Measurements from ENCODE around the gene CCDC33. TPM values are rescaled to one million over a fixed set of nuclear protein-coding genes. Genes with fewer than 3 reads are reported as not detected.

The CCDC33 gene
- total and polyA plus RNA-seq, 5 donors from 2014 or later: not detected

- DNase-seq (no peak), ATAC-seq (ENCODE audit: low read depth in 2 of 2) (no peak)
- Mint-ChIP-seq H3K4me3 (no peak overlapping the region), H3K9me3 (no peaks in the 10 kb centered on the region), H3K36me3 (no peaks in the 10 kb centered on the region), H3K27ac (no peak overlapping the region), H3K4me1 (peaks cover 0 to 2% (median 0%) of the 10 kb centered on the region in 4 donors), H3K27me3 (peaks cover 36% of the 10 kb centered on the region)
- H3K4me3 ChIP-seq (ENCODE audit: low read depth, low read length): no peak overlapping the region
- H3K27me3 ChIP-seq (ENCODE audit: control insufficient read depth, insufficient read depth, low read length): peaks cover 3% of the 10 kb centered on the region
- no peaks in the 10 kb centered on the region for H3K36me3 ChIP-seq (ENCODE audit: control insufficient read depth, insufficient read depth, low read length)
- H3K4me1 ChIP-seq (ENCODE audit: control insufficient read depth, insufficient read depth, low read length, poor library complexity, severe bottlenecking): no peaks in the 10 kb centered on the region
- no peaks in the 10 kb centered on the region for H3K9me3 ChIP-seq (ENCODE audit: control insufficient read depth in 2 of 2, low read length in 2 of 2)
- no peak overlapping the region for H3K27ac ChIP-seq (ENCODE audit: insufficient read depth, low read length, poor library complexity, severe bottlenecking)
Measured at GRCh38 chr15:74306781-74307217, 70.7 kb downstream of the CCDC33 start.

- Histone ChIP-seq H3K4me3 (ENCODE audit: low read depth, low read length) (no peak overlapping the region), H3K27ac (ENCODE audit: insufficient read depth, low read length, poor library complexity, severe bottlenecking) (no peak overlapping the region), H3K9me3 (ENCODE audit: control insufficient read depth in 2 of 2, low read length in 2 of 2) (no peaks in the 10 kb centered on the region), H3K27me3 (ENCODE audit: control insufficient read depth, insufficient read depth, low read length) (peaks cover 3% of the 10 kb centered on the region), H3K36me3 (ENCODE audit: control insufficient read depth, insufficient read depth, low read length) (no peaks in the 10 kb centered on the region), H3K4me1 (ENCODE audit: control insufficient read depth, insufficient read depth, low read length, poor library complexity, severe bottlenecking) (no peaks in the 10 kb centered on the region)
- Mint-ChIP-seq H3K36me3 (no peaks in the 10 kb centered on the region), H3K9me3 (no peaks in the 10 kb centered on the region), H3K27me3 (peaks cover 29% of the 10 kb centered on the region), H3K4me1 (peaks cover 0 to 3% (median 0%) of the 10 kb centered on the region in 4 donors), H3K27ac (no peak overlapping the region), H3K4me3 (no peak overlapping the region)
- DNase-seq (peak in 2 of 3 donors; percentile 22 to 49), ATAC-seq (ENCODE audit: low read depth in 2 of 2) (no peak)
Measured at GRCh38 chr15:74307827-74308811, 72.0 kb downstream of the CCDC33 start.

DNA sequence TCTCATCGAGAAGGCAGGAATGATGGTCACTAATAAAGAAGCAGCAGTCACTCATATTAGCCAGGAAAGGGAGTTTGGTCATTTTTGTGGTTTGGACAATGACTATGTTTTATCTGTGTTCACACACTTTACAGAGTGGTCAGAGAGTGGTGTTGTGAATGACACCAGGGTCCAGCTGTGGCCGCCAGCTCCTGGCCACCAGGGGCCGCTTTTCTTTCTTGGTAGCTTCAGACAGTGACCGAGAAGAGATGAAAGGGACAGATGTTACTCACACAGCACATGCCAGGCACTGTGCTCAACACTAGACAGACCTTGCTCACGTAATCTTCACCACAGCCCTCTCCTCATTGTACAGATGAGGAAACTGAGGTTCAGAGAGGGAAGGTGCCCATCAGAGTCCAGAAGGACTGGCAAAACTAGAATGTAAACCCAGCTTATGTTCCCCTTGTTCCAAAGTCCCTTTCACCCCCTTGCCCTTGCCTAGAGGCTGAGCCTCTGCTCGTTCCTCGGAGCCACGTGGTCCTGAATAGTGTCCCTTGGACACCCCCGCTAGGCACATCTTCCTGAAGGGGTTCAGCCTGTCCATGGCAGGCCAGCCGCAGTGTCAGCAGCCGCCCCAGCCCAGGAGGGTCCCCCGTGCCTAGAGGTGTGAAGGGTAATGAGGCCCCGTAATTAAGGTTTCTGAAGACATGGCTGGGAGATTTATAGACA is 75.8 kb downstream of the CCDC33 start:
- Mint-ChIP-seq H3K9me3 (no peaks in the 10 kb centered on the region), H3K4me3 (no peak overlapping the region), H3K27me3 (peaks cover 26% of the 10 kb centered on the region), H3K27ac (no peak overlapping the region), H3K4me1 (peaks cover 0 to 31% (median 11%) of the 10 kb centered on the region in 4 donors), H3K36me3 (no peaks in the 10 kb centered on the region)
- no peaks in the 10 kb centered on the region for H3K9me3 ChIP-seq (ENCODE audit: control insufficient read depth in 2 of 2, low read length in 2 of 2)
- H3K27ac ChIP-seq (ENCODE audit: insufficient read depth, low read length, poor library complexity, severe bottlenecking): no peak overlapping the region
- ATAC-seq (ENCODE audit: low read depth in 2 of 2) (no peak), DNase-seq (no peak)
- no peak overlapping the region for H3K4me3 ChIP-seq (ENCODE audit: low read depth, low read length)
- no peaks in the 10 kb centered on the region for H3K27me3 ChIP-seq (ENCODE audit: control insufficient read depth, insufficient read depth, low read length)
- peaks cover 20% of the 10 kb centered on the region for H3K4me1 ChIP-seq (ENCODE audit: control insufficient read depth, insufficient read depth, low read length, poor library complexity, severe bottlenecking)
- no peaks in the 10 kb centered on the region for H3K36me3 ChIP-seq (ENCODE audit: control insufficient read depth, insufficient read depth, low read length)

DNA sequence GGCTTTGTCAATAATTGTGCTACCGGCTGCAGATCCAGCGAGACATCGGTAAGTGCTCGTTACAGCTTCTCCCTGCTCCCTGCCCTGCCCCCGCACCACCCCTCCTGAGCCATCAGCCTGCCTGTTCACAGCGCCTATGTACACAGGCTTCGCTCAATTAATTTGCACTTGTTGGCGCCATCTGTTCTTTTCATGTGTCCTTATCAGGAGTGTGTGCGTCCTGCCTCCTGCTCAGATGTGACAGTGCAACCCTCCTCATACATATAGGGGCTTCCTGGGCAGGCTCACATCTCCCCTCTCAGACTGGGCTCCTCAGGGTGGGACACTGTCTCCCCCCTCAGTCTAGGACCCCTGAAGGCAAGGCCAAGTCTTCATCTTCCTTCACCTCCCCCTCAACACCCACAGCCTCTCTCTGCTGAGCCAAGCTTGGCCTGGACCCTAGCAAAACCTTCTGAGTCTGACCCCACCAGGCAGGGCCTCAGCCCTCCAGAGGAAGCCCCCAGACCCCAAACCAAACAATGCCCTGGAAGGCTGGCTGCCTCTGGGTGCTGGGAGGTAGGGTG is 76.4 kb downstream of the CCDC33 start:
- peaks cover 21% of the 10 kb centered on the region for H3K27me3 Mint-ChIP-seq
- no peaks in the 10 kb centered on the region for H3K36me3 Mint-ChIP-seq
- no peak for ATAC-seq (ENCODE audit: low read depth in 2 of 2)
- Histone ChIP-seq H3K4me3 (ENCODE audit: low read depth, low read length) (no peak overlapping the region), H3K27ac (ENCODE audit: insufficient read depth, low read length, poor library complexity, severe bottlenecking) (no peak overlapping the region), H3K27me3 (ENCODE audit: control insufficient read depth, insufficient read depth, low read length) (no peaks in the 10 kb centered on the region), H3K4me1 (ENCODE audit: control insufficient read depth, insufficient read depth, low read length, poor library complexity, severe bottlenecking) (peaks cover 20% of the 10 kb centered on the region), H3K36me3 (ENCODE audit: control insufficient read depth, insufficient read depth, low read length) (no peaks in the 10 kb centered on the region), H3K9me3 (ENCODE audit: control insufficient read depth in 2 of 2, low read length in 2 of 2) (no peaks in the 10 kb centered on the region)
- DNase-seq: no peak
- no peaks in the 10 kb centered on the region for H3K9me3 Mint-ChIP-seq
- peaks cover 0 to 36% (median 11%) of the 10 kb centered on the region in 4 donors for H3K4me1 Mint-ChIP-seq
- no peak overlapping the region for H3K4me3 Mint-ChIP-seq
- no peak overlapping the region for H3K27ac Mint-ChIP-seq

- H3K4me1 ChIP-seq (ENCODE audit: control insufficient read depth, insufficient read depth, low read length, poor library complexity, severe bottlenecking): peaks cover 20% of the 10 kb centered on the region
- H3K4me3 ChIP-seq (ENCODE audit: low read depth, low read length): no peak overlapping the region
- Mint-ChIP-seq H3K9me3 (no peaks in the 10 kb centered on the region), H3K27me3 (peaks cover 16% of the 10 kb centered on the region), H3K4me3 (no peak overlapping the region), H3K4me1 (peaks cover 0 to 42% (median 11%) of the 10 kb centered on the region in 4 donors), H3K27ac (peak overlapping the region; percentile 74 to 79 (median 79)), H3K36me3 (no peaks in the 10 kb centered on the region)
- H3K27me3 ChIP-seq (ENCODE audit: control insufficient read depth, insufficient read depth, low read length): no peaks in the 10 kb centered on the region
- no peak for ATAC-seq (ENCODE audit: low read depth in 2 of 2)
- H3K36me3 ChIP-seq (ENCODE audit: control insufficient read depth, insufficient read depth, low read length): no peaks in the 10 kb centered on the region
- peak overlapping the region; percentile 5 for H3K27ac ChIP-seq (ENCODE audit: insufficient read depth, low read length, poor library complexity, severe bottlenecking)
- DNase-seq: no peak
- H3K9me3 ChIP-seq (ENCODE audit: control insufficient read depth in 2 of 2, low read length in 2 of 2): no peaks in the 10 kb centered on the region
Measured at GRCh38 chr15:74313889-74314288, 77.8 kb downstream of the CCDC33 start.

GRCh38 chr15:74314795-74315438 is 78.8 kb downstream of the CCDC33 start:
- DNase-seq: peak in 2 of 3 donors; percentile 22 to 63
- Mint-ChIP-seq H3K4me3 (peak overlapping the region; percentile 40 to 65 (median 48)), H3K27ac (peak overlapping the region; percentile 79 to 96 (median 89))

DNA sequence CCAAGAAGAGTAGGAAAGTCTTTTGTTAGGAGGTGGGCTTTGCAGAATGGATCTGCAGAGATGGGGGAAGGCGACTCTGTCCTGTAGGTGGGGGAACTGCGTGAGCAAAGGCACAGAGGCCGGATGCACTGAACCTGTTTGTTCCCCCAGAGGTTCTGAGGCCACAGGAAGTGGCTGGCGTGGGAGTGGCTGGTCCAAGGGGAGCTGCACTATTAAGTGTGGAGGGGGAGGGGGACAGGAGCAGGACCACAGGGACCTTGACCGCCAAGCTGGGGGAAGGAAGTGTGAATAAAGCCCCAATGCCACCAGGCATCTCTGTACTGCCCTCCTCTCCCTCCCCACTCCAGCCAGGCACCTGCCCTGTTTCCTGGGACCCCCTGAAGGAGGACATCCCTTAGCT is 79.5 kb downstream of the CCDC33 start:
- H3K4me3 Mint-ChIP-seq: peak overlapping the region in 3 of 4 donors; percentile 39 to 50 (median 40)
- H3K27ac Mint-ChIP-seq: peak overlapping the region; percentile 79 to 96 (median 89)
- H3K36me3 Mint-ChIP-seq: no peaks in the 10 kb centered on the region
- Histone ChIP-seq H3K27me3 (ENCODE audit: control insufficient read depth, insufficient read depth, low read length) (no peaks in the 10 kb centered on the region), H3K4me3 (ENCODE audit: low read depth, low read length) (peak overlapping the region; percentile 41), H3K36me3 (ENCODE audit: control insufficient read depth, insufficient read depth, low read length) (no peaks in the 10 kb centered on the region), H3K9me3 (ENCODE audit: control insufficient read depth in 2 of 2, low read length in 2 of 2) (no peaks in the 10 kb centered on the region), H3K4me1 (ENCODE audit: control insufficient read depth, insufficient read depth, low read length, poor library complexity, severe bottlenecking) (peaks cover 28% of the 10 kb centered on the region), H3K27ac (ENCODE audit: insufficient read depth, low read length, poor library complexity, severe bottlenecking) (no peak overlapping the region)
- DNase-seq (peak in 1 of 3 donors; percentile 81), ATAC-seq (ENCODE audit: low read depth in 2 of 2) (peak; percentile 19 to 53)
- peaks cover 0 to under 1% (median 0%) of the 10 kb centered on the region in 7 donors for H3K9me3 Mint-ChIP-seq
- H3K4me1 Mint-ChIP-seq: peaks cover 0 to 57% (median 11%) of the 10 kb centered on the region in 4 donors
- H3K27me3 Mint-ChIP-seq: peaks cover 10% of the 10 kb centered on the region

More at GRCh38 chr15:74314795-74315438, 78.8 kb downstream of the CCDC33 start:
- Histone ChIP-seq H3K9me3 (ENCODE audit: control insufficient read depth in 2 of 2, low read length in 2 of 2) (no peaks in the 10 kb centered on the region), H3K27me3 (ENCODE audit: control insufficient read depth, insufficient read depth, low read length) (no peaks in the 10 kb centered on the region), H3K4me3 (ENCODE audit: low read depth, low read length) (peak overlapping the region; percentile 41), H3K4me1 (ENCODE audit: control insufficient read depth, insufficient read depth, low read length, poor library complexity, severe bottlenecking) (peaks cover 23% of the 10 kb centered on the region), H3K36me3 (ENCODE audit: control insufficient read depth, insufficient read depth, low read length) (no peaks in the 10 kb centered on the region), H3K27ac (ENCODE audit: insufficient read depth, low read length, poor library complexity, severe bottlenecking) (no peak overlapping the region)
- Mint-ChIP-seq H3K27me3 (peaks cover 10% of the 10 kb centered on the region), H3K4me1 (peaks cover 0 to 51% (median 11%) of the 10 kb centered on the region in 4 donors), H3K36me3 (no peaks in the 10 kb centered on the region), H3K9me3 (no peaks in the 10 kb centered on the region)
- peak; percentile 14 to 45 for ATAC-seq (ENCODE audit: low read depth in 2 of 2)
